ENCODE measurements around the gene CSH1. TPM values are rescaled to one million over a fixed set of nuclear protein-coding genes. Genes with fewer than 3 reads are reported as not detected.
"Not testable (repeated sequence)": the region's sequence is repeated elsewhere in the genome, so short reads cannot be mapped to it uniquely, and the experiment has no call there.

Gene CSH1
- total and polyA plus RNA-seq, 4 donors, result not detected

DNA sequence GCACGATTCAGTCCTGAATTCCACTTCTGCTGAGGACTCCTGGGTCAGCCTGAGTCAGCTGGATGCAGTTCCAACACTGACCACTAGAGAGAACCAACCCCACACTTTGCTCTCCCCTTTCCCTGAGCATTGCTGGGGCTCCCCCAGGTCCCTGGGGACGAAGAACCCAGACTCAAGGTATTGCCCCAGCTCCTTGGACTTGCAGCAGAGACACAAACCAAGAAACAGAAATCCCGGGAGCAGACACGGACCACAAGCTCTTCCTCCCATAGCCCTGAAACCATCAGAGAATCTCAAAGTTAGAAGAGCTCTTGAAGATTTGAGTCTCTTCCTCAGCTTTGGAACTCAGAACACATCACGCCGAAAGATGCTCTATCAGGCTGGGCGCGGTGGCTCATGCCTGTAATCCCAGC, 22.9 kb upstream of the CSH1 start:
- TF ChIP-seq, protein P1, sequence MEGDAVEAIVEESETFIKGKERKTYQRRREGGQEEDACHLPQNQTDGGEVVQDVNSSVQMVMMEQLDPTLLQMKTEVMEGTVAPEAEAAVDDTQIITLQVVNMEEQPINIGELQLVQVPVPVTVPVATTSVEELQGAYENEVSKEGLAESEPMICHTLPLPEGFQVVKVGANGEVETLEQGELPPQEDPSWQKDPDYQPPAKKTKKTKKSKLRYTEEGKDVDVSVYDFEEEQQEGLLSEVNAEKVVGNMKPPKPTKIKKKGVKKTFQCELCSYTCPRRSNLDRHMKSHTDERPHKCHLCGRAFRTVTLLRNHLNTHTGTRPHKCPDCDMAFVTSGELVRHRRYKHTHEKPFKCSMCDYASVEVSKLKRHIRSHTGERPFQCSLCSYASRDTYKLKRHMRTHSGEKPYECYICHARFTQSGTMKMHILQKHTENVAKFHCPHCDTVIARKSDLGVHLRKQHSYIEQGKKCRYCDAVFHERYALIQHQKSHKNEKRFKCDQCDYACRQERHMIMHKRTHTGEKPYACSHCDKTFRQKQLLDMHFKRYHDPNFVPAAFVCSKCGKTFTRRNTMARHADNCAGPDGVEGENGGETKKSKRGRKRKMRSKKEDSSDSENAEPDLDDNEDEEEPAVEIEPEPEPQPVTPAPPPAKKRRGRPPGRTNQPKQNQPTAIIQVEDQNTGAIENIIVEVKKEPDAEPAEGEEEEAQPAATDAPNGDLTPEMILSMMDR (IDR thresholded peaks at IDR 0.05; ENCODE audit: control extremely low read depth, extremely low read depth), result peak; percentile 93
- Histone ChIP-seq H3K9me3 (ENCODE audit: control insufficient read depth in 4 of 4, insufficient read depth in 3 of 4, low read length in 3 of 4) (no peaks in the 10 kb centered on the region), H3K27ac (ENCODE audit: low read depth in 1 of 2, low read length in 1 of 2) (no peak overlapping the region), H3K4me3 (no peak overlapping the region), H3K4me1 (ENCODE audit: control insufficient read depth in 5 of 5, insufficient read depth in 5 of 5, low read length in 5 of 5) (no peaks in the 10 kb centered on the region), H3K9ac (ENCODE audit: insufficient read depth in 1 of 2, low read length in 2 of 2) (no peak overlapping the region), H3K27me3 (ENCODE audit: control insufficient read depth in 3 of 3, insufficient read depth in 3 of 3, low read length in 2 of 3) (no peaks in the 10 kb centered on the region), H3K36me3 (ENCODE audit: control insufficient read depth in 4 of 4, insufficient read depth in 4 of 4, low read length in 4 of 4) (peaks cover 0 to 3% (median 0%) of the 10 kb centered on the region in 4 donors)
- ATAC-seq (ENCODE audit: insufficient read depth, low FRiP score) (peak; percentile 89), DNase-seq (peak; percentile 58 to 62 (median 60))
- WGBS, 2 donors, result 40 to 43% methylated on average over 8 of the region's 8 CpGs

DNA sequence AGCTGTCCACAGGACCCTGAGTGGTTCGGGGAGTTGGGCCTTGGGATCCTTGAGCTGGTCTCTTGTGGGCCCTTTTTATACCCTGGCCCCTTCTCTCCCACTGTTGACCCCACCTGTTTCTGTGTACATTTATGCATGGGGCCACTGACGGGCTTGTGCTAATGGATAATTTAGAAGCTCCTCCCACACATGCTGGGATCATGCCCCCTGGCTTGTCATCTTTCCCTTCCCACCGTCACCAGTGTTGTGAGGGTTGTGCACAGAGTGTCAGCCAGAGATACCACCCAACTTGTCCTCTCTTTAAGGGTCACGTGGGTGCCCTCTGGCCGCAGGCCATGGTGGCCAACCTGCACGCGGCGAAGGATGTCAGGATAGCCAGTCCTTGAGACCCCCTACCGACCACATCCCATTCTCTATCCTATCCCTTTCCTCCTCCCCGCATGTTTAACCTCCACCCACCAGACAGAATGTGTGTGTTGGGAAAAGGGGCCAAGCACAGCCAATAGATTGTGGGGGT, 22.5 kb upstream of the CSH1 start, which contains the start of gene GH1:
TSS of gene GH1 (minus strand) at position 51 of the 517 bp plus-strand sequence. CDS start 63 bp downstream, outside the sequence.
- ATAC-seq (ENCODE audit: insufficient read depth, low FRiP score); DNase-seq; H3K9ac ChIP-seq (ENCODE audit: insufficient read depth in 1 of 2, low read length in 2 of 2); H3K36me3 ChIP-seq (ENCODE audit: control insufficient read depth in 4 of 4, insufficient read depth in 4 of 4, low read length in 4 of 4); H3K4me3 ChIP-seq; H3K9me3 ChIP-seq (ENCODE audit: control insufficient read depth in 4 of 4, insufficient read depth in 3 of 4, low read length in 3 of 4); H3K27ac ChIP-seq (ENCODE audit: low read depth in 1 of 2, low read length in 1 of 2); H3K4me1 ChIP-seq (ENCODE audit: control insufficient read depth in 5 of 5, insufficient read depth in 5 of 5, low read length in 5 of 5); H3K27me3 ChIP-seq (ENCODE audit: control insufficient read depth in 3 of 3, insufficient read depth in 3 of 3, low read length in 2 of 3): not testable (repeated sequence)
- 53 to 60% methylated on average over 10 of the region's 10 CpGs for WGBS, 2 donors

DNA sequence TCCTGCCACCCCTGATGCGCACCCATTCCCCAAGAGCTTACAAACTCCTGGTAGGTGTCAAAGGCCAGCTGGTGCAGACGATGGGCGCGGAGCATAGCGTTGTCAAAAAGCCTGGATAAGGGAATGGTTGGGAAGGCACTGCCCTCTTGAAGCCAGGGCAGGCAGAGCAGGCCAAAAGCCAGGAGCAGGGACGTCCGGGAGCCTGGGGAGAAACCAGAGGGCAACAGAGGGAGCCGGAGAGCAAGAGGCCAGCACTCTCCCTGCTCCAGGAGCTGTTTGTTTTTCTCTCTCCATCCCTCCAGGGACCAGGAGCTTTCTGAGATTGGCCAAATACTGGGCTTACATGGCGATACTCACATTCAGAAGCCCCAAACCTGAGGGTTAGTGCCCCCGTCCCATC, 21.9 kb upstream of the CSH1 start:
- no peak overlapping the region for H3K4me3 ChIP-seq
- no peak for DNase-seq
- TF ChIP-seq, protein P1 (IDR thresholded peaks at IDR 0.05; ENCODE audit: control extremely low read depth, extremely low read depth), result no peak
- H3K9ac ChIP-seq (ENCODE audit: insufficient read depth in 1 of 2, low read length in 2 of 2), result no peak overlapping the region
- ATAC-seq (ENCODE audit: insufficient read depth, low FRiP score), result no peak
- no peaks in the 10 kb centered on the region for H3K9me3 ChIP-seq (ENCODE audit: control insufficient read depth in 4 of 4, insufficient read depth in 3 of 4, low read length in 3 of 4)
- peaks cover 0 to 3% (median 0%) of the 10 kb centered on the region in 4 donors for H3K36me3 ChIP-seq (ENCODE audit: control insufficient read depth in 4 of 4, insufficient read depth in 4 of 4, low read length in 4 of 4)
- no peaks in the 10 kb centered on the region for H3K27me3 ChIP-seq (ENCODE audit: control insufficient read depth in 3 of 3, insufficient read depth in 3 of 3, low read length in 2 of 3)
- no peak overlapping the region for H3K27ac ChIP-seq (ENCODE audit: low read depth in 1 of 2, low read length in 1 of 2)
- WGBS, 2 donors, result 69 to 87% methylated on average over 10 of the region's 10 CpGs
- no peaks in the 10 kb centered on the region for H3K4me1 ChIP-seq (ENCODE audit: control insufficient read depth in 5 of 5, insufficient read depth in 5 of 5, low read length in 5 of 5)

DNA sequence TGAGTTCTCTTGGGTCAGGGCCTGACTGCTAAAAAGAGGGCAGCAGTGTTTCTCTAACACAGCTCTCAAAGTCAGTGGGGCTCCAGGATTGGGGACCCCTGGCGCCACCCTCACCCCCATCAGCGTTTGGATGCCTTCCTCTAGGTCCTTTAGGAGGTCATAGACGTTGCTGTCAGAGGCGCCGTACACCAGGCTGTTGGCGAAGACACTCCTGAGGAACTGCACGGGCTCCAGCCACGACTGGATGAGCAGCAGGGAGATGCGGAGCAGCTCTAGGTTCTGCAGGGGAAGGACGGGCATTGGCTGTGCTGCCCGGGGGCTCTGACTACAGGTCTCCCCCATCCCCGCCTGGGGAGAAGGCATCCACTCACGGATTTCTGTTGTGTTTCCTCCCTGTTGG, 21.3 kb upstream of the CSH1 start:
- Histone ChIP-seq H3K9ac (ENCODE audit: insufficient read depth in 1 of 2, low read length in 2 of 2) (no peak overlapping the region), H3K27me3 (ENCODE audit: control insufficient read depth in 3 of 3, insufficient read depth in 3 of 3, low read length in 2 of 3) (no peaks in the 10 kb centered on the region), H3K4me1 (ENCODE audit: control insufficient read depth in 5 of 5, insufficient read depth in 5 of 5, low read length in 5 of 5) (no peaks in the 10 kb centered on the region), H3K36me3 (ENCODE audit: control insufficient read depth in 4 of 4, insufficient read depth in 4 of 4, low read length in 4 of 4) (peaks cover 0 to 3% (median 0%) of the 10 kb centered on the region in 4 donors), H3K9me3 (ENCODE audit: control insufficient read depth in 4 of 4, insufficient read depth in 3 of 4, low read length in 3 of 4) (no peaks in the 10 kb centered on the region), H3K27ac (ENCODE audit: low read depth in 1 of 2, low read length in 1 of 2) (no peak overlapping the region), H3K4me3 (no peak overlapping the region)
- ATAC-seq (ENCODE audit: insufficient read depth, low FRiP score) (no peak), DNase-seq (no peak)
- 79 to 91% methylated on average over 13 of the region's 13 CpGs for WGBS, 2 donors
- TF ChIP-seq, protein P1 (IDR thresholded peaks at IDR 0.05; ENCODE audit: control extremely low read depth, extremely low read depth), result no peak

DNA sequence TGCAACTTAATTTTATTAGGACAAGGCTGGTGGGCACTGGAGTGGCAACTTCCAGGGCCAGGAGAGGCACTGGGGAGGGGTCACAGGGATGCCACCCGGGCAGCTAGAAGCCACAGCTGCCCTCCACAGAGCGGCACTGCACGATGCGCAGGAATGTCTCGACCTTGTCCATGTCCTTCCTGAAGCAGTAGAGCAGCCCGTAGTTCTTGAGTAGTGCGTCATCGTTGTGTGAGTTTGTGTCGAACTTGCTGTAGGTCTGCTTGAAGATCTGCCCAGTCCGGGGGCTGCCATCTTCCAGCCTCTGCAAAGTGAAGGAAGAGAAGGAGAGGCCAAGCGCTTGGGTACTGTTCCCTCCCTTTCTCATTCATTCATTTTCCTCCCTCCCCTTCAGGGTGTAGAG, 20.8 kb upstream of the CSH1 start:
- not testable (repeated sequence) for H3K9me3 ChIP-seq (ENCODE audit: control insufficient read depth in 4 of 4, insufficient read depth in 3 of 4, low read length in 3 of 4); H3K9ac ChIP-seq (ENCODE audit: insufficient read depth in 1 of 2, low read length in 2 of 2); H3K36me3 ChIP-seq (ENCODE audit: control insufficient read depth in 4 of 4, insufficient read depth in 4 of 4, low read length in 4 of 4); H3K4me3 ChIP-seq; H3K27me3 ChIP-seq (ENCODE audit: control insufficient read depth in 3 of 3, insufficient read depth in 3 of 3, low read length in 2 of 3); DNase-seq; ATAC-seq (ENCODE audit: insufficient read depth, low FRiP score); H3K4me1 ChIP-seq (ENCODE audit: control insufficient read depth in 5 of 5, insufficient read depth in 5 of 5, low read length in 5 of 5); H3K27ac ChIP-seq (ENCODE audit: low read depth in 1 of 2, low read length in 1 of 2)
- 89 to 90% methylated on average over 8 to 11 of the region's 11 CpGs for WGBS, 2 donors
